GM12878 (cell line): ENCODE data around the gene LRRC63. TPM values are rescaled to one million over a fixed set of nuclear protein-coding genes. Genes with fewer than 3 reads are reported as not detected.

Source experiments
- ATAC-seq: fragments of 200-7000 bp; cut with Tn5 transposase; 3 replicates; pipeline ENCODE4 v1.9.1; 2020; ENCODE audit warnings: mild to moderate bottlenecking, moderate library complexity
- BruUV-seq: library from RNA; stranded (reverse); fragments of 400-500 nt; replicated peaks from 2 replicates; lab custom pipeline; 2021; lab: Mats Ljungman, UMichigan
- CTCF ChIA-PET: fragments of 300-600 bp; sonication (Branson Sonifier 250); formaldehyde crosslinking; extraction: SDS; loops from one replicate; lab custom pipeline; 2021; ENCODE audit warnings: inconsistent platforms; lab: Yijun Ruan, JAX
- POLR2A ChIA-PET: fragments of 350-600 bp; formaldehyde crosslinking; extraction: SDS; loops from one replicate; lab custom pipeline; 2021; ENCODE audit warnings: inconsistent platforms; lab: Charles Lee
- RAD21 ChIA-PET: fragments of 300-600 bp; sonication (Branson Sonifier 250); formaldehyde crosslinking; loops from one replicate; lab custom pipeline; 2023; ENCODE audit warnings: antibody characterized with exemption; ENCODE audit not compliant: unreplicated experiment; lab: Charles Lee
- SMC1A ChIA-PET: fragments of 300-600 bp; sonication (Branson Sonifier 250); formaldehyde crosslinking; loops from one replicate; lab custom pipeline; 2023; ENCODE audit not compliant: unreplicated experiment, uncharacterized antibody; lab: Charles Lee
- DNase-seq: peaks from one replicate; pipeline ENCODE4 v3.0.0-alpha.2; 2011; ENCODE audit warnings: low read depth, low spot score
- FAIRE-seq: peaks from 3 replicates; lab custom pipeline; 2011; peaks lifted over from hg19 to GRCh38; lab: Jason Lieb, UNC
- H2AFZ ChIP-seq: 2 replicates; pipeline ENCODE4 v1.6.0; 2011; ENCODE audit warnings: low read depth, low read length, control low read depth; ENCODE audit not compliant: control insufficient read depth
- H3K27ac ChIP-seq: 2 replicates; pipeline ENCODE4 v1.5.1; 2011; ENCODE audit warnings: control low read depth; ENCODE audit not compliant: control insufficient read depth, insufficient read depth
- H3K27me3 ChIP-seq, 2 experiments: replicated peaks in 1 of 2; 2 replicates each; pipeline versions ENCODE4 v1.6.0 to v1.6.1; 2011; ENCODE audit warnings: low read length in 1 of 2; ENCODE audit not compliant: control insufficient read depth in 2 of 2, insufficient read depth in 2 of 2
- H3K36me3 ChIP-seq, 2 experiments: 2 replicates each; pipeline ENCODE4 v1.5.1; 2011; ENCODE audit warnings: low read length in 1 of 2; ENCODE audit not compliant: control insufficient read depth in 2 of 2, insufficient read depth in 2 of 2
- H3K4me1 ChIP-seq: 2 replicates; pipeline ENCODE4 v1.6.1; 2011; ENCODE audit warnings: mild to moderate bottlenecking, low read length, moderate library complexity, mixed read lengths; ENCODE audit not compliant: control insufficient read depth, insufficient read depth
- H3K4me2 ChIP-seq: 2 replicates; pipeline ENCODE4 v1.6.0; 2011; ENCODE audit warnings: control low read depth; ENCODE audit not compliant: control insufficient read depth, insufficient read depth
- H3K4me3 ChIP-seq: fragments of 200-600 bp; sonication (generic); 2 replicates; pipeline ENCODE4 v1.5.1; 2016
- H3K79me2 ChIP-seq: 2 replicates; pipeline ENCODE4 v1.6.0; 2011; ENCODE audit warnings: low read length; ENCODE audit not compliant: control insufficient read depth, insufficient read depth
- H3K9ac ChIP-seq: 2 replicates; pipeline ENCODE4 v1.8.0; 2011; ENCODE audit warnings: low read length, control low read depth, mixed read lengths; ENCODE audit not compliant: control insufficient read depth, insufficient read depth
- H3K9me3 ChIP-seq: replicated peaks from 3 replicates; pipeline ENCODE4 v1.5.1; 2011; ENCODE audit warnings: mild to moderate bottlenecking, low read length; ENCODE audit not compliant: control insufficient read depth, insufficient read depth
- H4K20me1 ChIP-seq: 2 replicates; pipeline ENCODE4 v1.6.0; 2011; ENCODE audit not compliant: control insufficient read depth, insufficient read depth
- CEBPB ChIP-seq, 2 experiments: fragments of 150-350 bp in 1 of 2; IDR thresholded peaks; 2 replicates each; pipeline ENCODE4 v1.6.1; 2012 to 2014; ENCODE audit warnings: low read depth in 2 of 2, low read length in 2 of 2, borderline replicate concordance in 1 of 2, inconsistent platforms in 1 of 2
- DPF2 ChIP-seq: fragments of 450-650 bp; IDR thresholded peaks from 2 replicates; pipeline ENCODE4 v1.6.1; 2017; ENCODE audit warnings: mild to moderate bottlenecking
- PAX5 ChIP-seq: IDR thresholded peaks from 2 replicates; pipeline ENCODE4 v1.6.1; 2011; ENCODE audit warnings: low read depth, low read length, borderline replicate concordance
- RAD21 ChIP-seq: IDR thresholded peaks from 2 replicates; pipeline ENCODE4 v1.6.1; 2011; ENCODE audit warnings: mild to moderate bottlenecking, low read depth, low read length, moderate library complexity; ENCODE audit not compliant: insufficient read depth
- RELA ChIP-seq: fragments of 450-650 bp; IDR thresholded peaks from 2 replicates; pipeline ENCODE4 v1.8.0; 2014; ENCODE audit warnings: borderline replicate concordance; ENCODE audit not compliant: partially characterized antibody
- in situ Hi-C: fragments of 300-500 bp; cut with MboI; formaldehyde crosslinking; loops from 9 replicates; pipeline ENCODE4 v1.14.3; 2018; ENCODE audit warnings: mixed read lengths
- intact Hi-C: fragments of 100-400 bp; cut with micrococcal nuclease; formaldehyde crosslinking; loops from one replicate; pipeline ENCODE4 v1.14.2; 2022; ENCODE audit not compliant: unreplicated experiment
- polyA plus RNA-seq, 11 experiments: library from polyadenylated mRNA; depleted of rRNA in 4 of 11; unstranded in 6 of 11; stranded (reverse) in 5 of 11; fragments of >200 nt; fragmentation: Nextera tagmentation in 4 of 11; fragmentation: Illumina TruSeq in 1 of 11; extraction: Ambion mirVana in 4 of 11; extraction: Trizol in 1 of 11; gene quantifications; 1 replicate in 1 of 11; 2 replicates in 10 of 11; pipeline versions ENCODE4 v1.2.1 to v1.2.3, GENCODE V29; 2011 to 2016; ENCODE audit warnings: inconsistent platforms in 2 of 11, missing spikeins in 2 of 11, low read depth in 1 of 11
- total RNA-seq, 4 experiments: library from RNA; depleted of rRNA in 3 of 4; stranded (reverse); fragments of >200 nt in 3 of 4; fragmentation: Illumina TruSeq in 1 of 4; extraction: Trizol in 1 of 4; gene quantifications; 2 replicates each; pipeline versions ENCODE4 v1.2.1 to v1.2.3, GENCODE V29; 2013 to 2021
- TF ChIP-seq, protein P1 (sequence below): fragments of 450-650 bp; conservative IDR thresholded peaks from 2 replicates; pipeline ENCODE4 v1.6.1; 2017; ENCODE audit warnings: mild to moderate bottlenecking, moderate library complexity

LRRC63 gene
- total and polyA plus RNA-seq, 10 of the 15 experiments (the other 5 are each of a cell fraction or from before 2014, with no cell fraction given): 0.34 to 0.98 (median 0.76) TPM; not detected in 1

DNA sequence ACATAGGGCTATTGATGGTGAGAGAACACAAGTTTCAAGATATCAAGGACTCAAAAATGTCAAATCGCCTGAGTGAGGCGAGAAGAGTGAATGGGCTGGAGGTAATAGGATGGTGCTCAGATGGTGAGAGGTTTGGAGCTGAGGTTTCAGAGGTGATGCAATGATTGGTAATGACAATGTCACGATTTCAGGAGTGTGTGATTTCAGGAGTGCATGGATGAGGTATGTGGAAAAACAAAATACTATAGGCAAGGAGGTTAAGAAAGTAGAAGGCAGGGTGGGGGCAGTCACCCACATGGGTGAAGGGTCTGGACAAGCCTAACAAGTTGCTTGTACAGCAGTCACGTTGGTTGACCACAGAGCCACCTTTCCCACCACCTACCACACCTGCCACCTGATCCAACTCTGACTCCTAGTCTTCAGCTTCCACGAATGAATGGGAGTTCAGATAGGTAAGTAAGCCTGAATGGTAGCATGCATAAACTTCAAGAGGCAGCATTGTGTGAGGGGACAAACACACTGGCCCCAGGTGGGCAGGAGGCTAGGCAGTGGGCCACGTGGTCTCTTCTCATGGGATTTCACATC lies 103.9 kb downstream of the LRRC63 start (continued):
- no peak for TF ChIP-seq CEBPB (IDR thresholded peaks at IDR 0.05; ENCODE audit: borderline replicate concordance in 1 of 2, low read depth in 2 of 2, low read length in 2 of 2)
- TF ChIP-seq PAX5: no peak
- TF ChIP-seq RELA: no peak
- TF ChIP-seq, protein P1, sequence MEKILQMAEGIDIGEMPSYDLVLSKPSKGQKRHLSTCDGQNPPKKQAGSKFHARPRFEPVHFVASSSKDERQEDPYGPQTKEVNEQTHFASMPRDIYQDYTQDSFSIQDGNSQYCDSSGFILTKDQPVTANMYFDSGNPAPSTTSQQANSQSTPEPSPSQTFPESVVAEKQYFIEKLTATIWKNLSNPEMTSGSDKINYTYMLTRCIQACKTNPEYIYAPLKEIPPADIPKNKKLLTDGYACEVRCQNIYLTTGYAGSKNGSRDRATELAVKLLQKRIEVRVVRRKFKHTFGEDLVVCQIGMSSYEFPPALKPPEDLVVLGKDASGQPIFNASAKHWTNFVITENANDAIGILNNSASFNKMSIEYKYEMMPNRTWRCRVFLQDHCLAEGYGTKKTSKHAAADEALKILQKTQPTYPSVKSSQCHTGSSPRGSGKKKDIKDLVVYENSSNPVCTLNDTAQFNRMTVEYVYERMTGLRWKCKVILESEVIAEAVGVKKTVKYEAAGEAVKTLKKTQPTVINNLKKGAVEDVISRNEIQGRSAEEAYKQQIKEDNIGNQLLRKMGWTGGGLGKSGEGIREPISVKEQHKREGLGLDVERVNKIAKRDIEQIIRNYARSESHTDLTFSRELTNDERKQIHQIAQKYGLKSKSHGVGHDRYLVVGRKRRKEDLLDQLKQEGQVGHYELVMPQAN: no peak
- TF ChIP-seq, all 136 proteins: peak for 0

DNA sequence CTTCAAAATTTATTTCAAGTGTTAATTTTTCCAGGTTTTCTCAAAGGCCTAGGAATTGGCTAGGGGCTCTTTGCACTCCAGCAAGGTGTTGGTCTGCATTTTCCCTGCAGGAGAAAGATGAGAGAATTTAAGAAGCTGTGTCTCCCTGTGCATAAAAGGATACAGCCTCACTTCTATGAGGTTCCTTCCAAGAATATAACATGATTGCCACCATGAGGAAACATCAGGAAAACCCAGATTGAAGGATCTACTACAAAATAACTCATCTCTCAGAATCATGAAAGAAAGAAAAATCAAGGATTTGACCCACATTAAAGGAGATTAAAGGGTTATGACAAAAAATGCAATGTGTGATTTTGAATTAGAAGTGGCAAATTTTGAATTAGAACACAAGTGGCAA lies 105.4 kb downstream of the LRRC63 start:
- Histone ChIP-seq H3K4me1 (no peaks in the 10 kb centered on the region), H3K9ac (no peak overlapping the region), H3K27me3 (no peaks in the 10 kb centered on the region), H3K27ac (no peak overlapping the region), H3K4me3 (no peak overlapping the region), H3K79me2 (no peaks in the 10 kb centered on the region), H4K20me1 (no peaks in the 10 kb centered on the region), H3K9me3 (no peaks in the 10 kb centered on the region), H2AFZ (no peak overlapping the region), H3K4me2 (no peak overlapping the region), H3K36me3 (no peaks in the 10 kb centered on the region)
- ChIA-PET SMC1A (no interaction called here), POLR2A (no interaction called here), CTCF (no interaction called here), RAD21 (no interaction called here)
- FAIRE-seq (no peak), DNase-seq (no peak), ATAC-seq (no peak)
- BruUV-seq: no TSS peak
- in situ Hi-C loops (no loop called here), intact Hi-C loops (no loop called here)
- TF ChIP-seq DPF2: no peak
- 0 out of 2 replicates have a peak, but pooled peaks have one; percentile 15 for TF ChIP-seq RAD21
